ENCODE data around the gene CDH23. TPM values are rescaled to one million over a fixed set of nuclear protein-coding genes. Genes with fewer than 3 reads are reported as not detected.

The CDH23 gene
- total and polyA plus RNA-seq, 9 of the 15 experiments (the other 6 are each of a cell fraction or from before 2014, with no cell fraction given): 0.18 to 1.2 (median 0.47) TPM

GRCh38 chr10:71774916-71775702, 378.4 kb downstream of the CDH23 start:
- 0 out of 2 replicates have a peak, but pooled peaks cover 3% of the 10 kb centered on the region for H4K20me1 ChIP-seq (replicated peaks; ENCODE audit: control insufficient read depth, insufficient read depth, low read length)
- no peaks in the 10 kb centered on the region; the same call in 2 of the 3 replicates for H3K79me2 ChIP-seq (ENCODE audit: control insufficient read depth, insufficient read depth, low read length)
- no peak overlapping the region for H3K9ac ChIP-seq (ENCODE audit: insufficient read depth in 1 of 2, low read depth in 2 of 2, low read length in 2 of 2)
- H3K27me3 ChIP-seq (ENCODE audit: control insufficient read depth in 2 of 2, insufficient read depth in 2 of 2, low read length in 2 of 2): peaks cover 4 to 11% of the 10 kb centered on the region in 2 experiments; a peak in 2 of 5 replicates
- intact Hi-C loops (cut with micrococcal nuclease): no loop called here
- H3K27ac ChIP-seq (ENCODE audit: extremely low read depth, low read depth, low read length): no peak overlapping the region
- no peak overlapping the region for H3K4me2 ChIP-seq (ENCODE audit: insufficient read depth, low read length)
- no peaks in the 10 kb centered on the region for H3K36me3 ChIP-seq (ENCODE audit: control insufficient read depth, insufficient read depth, low read length)
- ChIA-PET CTCF (ENCODE audit: low intra/inter-chr PET ratio) (interaction anchor here (1.4 kb wide), 1 partner anchor 121 kb away, joined by 5 read pairs; no protein-coding TSS in a partner anchor), POLR2A (interaction anchor here (0.8 to 1.6 kb wide), 6 partner anchors 9 to 486 kb away, joined by 3 to 5 read pairs (median 3); no protein-coding TSS in a partner anchor)
- BruUV-seq (replicated peaks): no TSS peak
- DNase-seq (ENCODE audit: extremely low read depth in 1 of 4, low spot score in 3 of 4): no peak
- no peak overlapping the region for H3K4me3 ChIP-seq
- no peak for FAIRE-seq
- in situ Hi-C loops (cut with MboI): no loop called here
- no peaks in the 10 kb centered on the region for H3K9me3 ChIP-seq (replicated peaks; ENCODE audit: control insufficient read depth, insufficient read depth, low read depth, low read length)
- H3K9me1 ChIP-seq (ENCODE audit: control insufficient read depth, insufficient read depth, low read length): no peaks in the 10 kb centered on the region
- WGBS (ENCODE audit: insufficient coverage, low coverage, missing lambda C conversion rate): 45% methylated on average over 3 of the region's 3 CpGs
- ATAC-seq: no peak
- H2AFZ ChIP-seq (ENCODE audit: low read depth, low read length): no peak overlapping the region
- H3K4me1 ChIP-seq (replicated peaks in 1 of 2; ENCODE audit: control insufficient read depth in 2 of 2, insufficient read depth in 2 of 2, low read length in 2 of 2): peaks cover 27 to 28% of the 10 kb centered on the region in 2 experiments
- TF ChIP-seq ZNF551 (CRISPR knock-in tag; IDR thresholded peaks at IDR 0.05): no peak
- TF ChIP-seq MXI1 (IDR thresholded peaks at IDR 0.05; ENCODE audit: low read depth, low read length): no peak
- no peak for TF ChIP-seq NKRF (IDR thresholded peaks at IDR 0.05; ENCODE audit: borderline replicate concordance)
- no peak for TF ChIP-seq ZNF436 (CRISPR knock-in tag; IDR thresholded peaks at IDR 0.05)
- no peak for TF ChIP-seq E2F4 (CRISPR knock-in tag; IDR thresholded peaks at IDR 0.05; ENCODE audit: low read depth)
- TF ChIP-seq NUFIP1 (IDR thresholded peaks at IDR 0.05; ENCODE audit: partially characterized antibody): no peak
- TF ChIP-seq CTCF (IDR thresholded peaks at IDR 0.05 in 2 of 3, conservative IDR thresholded peaks at IDR 0.05 in 1 of 3; ENCODE audit: insufficient read depth in 2 of 3, low read depth in 1 of 3, low read length in 3 of 3): no peak
- no peak for TF ChIP-seq ZNF253 (CRISPR knock-in tag; conservative IDR thresholded peaks at IDR 0.05)
- TF ChIP-seq MAX (CRISPR knock-in tag; IDR thresholded peaks at IDR 0.05): no peak
- no peak for TF ChIP-seq USF2 (CRISPR knock-in tag; IDR thresholded peaks at IDR 0.05)
- no peak for TF ChIP-seq FOXP1 (CRISPR knock-in tag; IDR thresholded peaks at IDR 0.05)
- TF ChIP-seq E2F6 (IDR thresholded peaks at IDR 0.05; ENCODE audit: borderline replicate concordance in 1 of 2, extremely low read depth in 1 of 2, insufficient read depth in 1 of 2, insufficient read length in 1 of 2, low read depth in 1 of 2, low read length in 1 of 2, poor library complexity in 1 of 2, severe bottlenecking in 1 of 2): no peak
- no peak for TF ChIP-seq EGR1 (conservative IDR thresholded peaks at IDR 0.05)
